GM18951 (cell line): ENCODE measurements around the gene SCUBE3.

Source experiments
- POLR2A ChIP-seq: IDR thresholded peaks from 4 replicates; pipeline ENCODE4 v1.6.1; 2011; ENCODE audit warnings: mild to moderate bottlenecking; ENCODE audit not compliant: insufficient read length, insufficient read depth; ENCODE audit errors: extremely low read depth
- in situ Hi-C: fragments of 300-500 bp; cut with MboI; formaldehyde crosslinking; loops from one replicate; pipeline ENCODE4 v1.12.0; 2022; ENCODE audit warnings: low sequenced_read_pairs, mixed read lengths, inconsistent platforms; ENCODE audit not compliant: unreplicated experiment

Gene SCUBE3

DNA sequence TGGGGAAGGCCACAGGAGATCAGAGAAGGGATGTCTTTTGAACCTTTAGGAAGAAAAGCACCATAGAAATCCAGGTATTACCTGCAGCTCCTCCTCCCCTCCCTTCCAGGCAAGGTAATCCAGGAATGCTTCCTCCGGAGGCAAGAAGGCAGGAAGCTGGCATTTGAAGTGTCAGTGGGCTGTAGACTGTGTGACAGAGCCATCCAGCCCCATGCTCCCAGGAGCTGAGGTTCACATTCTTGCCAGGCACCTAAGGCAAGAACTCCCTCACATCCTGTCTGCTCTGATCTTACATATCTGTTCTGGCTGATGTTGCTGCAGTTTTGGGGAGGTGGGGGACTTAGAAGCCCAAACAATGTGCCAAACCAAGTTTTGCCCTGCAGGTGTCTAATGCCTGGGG lies 27.8 kb upstream of the SCUBE3 start:
- in situ Hi-C loops: no loop called here
- TF ChIP-seq POLR2A: no peak

DNA sequence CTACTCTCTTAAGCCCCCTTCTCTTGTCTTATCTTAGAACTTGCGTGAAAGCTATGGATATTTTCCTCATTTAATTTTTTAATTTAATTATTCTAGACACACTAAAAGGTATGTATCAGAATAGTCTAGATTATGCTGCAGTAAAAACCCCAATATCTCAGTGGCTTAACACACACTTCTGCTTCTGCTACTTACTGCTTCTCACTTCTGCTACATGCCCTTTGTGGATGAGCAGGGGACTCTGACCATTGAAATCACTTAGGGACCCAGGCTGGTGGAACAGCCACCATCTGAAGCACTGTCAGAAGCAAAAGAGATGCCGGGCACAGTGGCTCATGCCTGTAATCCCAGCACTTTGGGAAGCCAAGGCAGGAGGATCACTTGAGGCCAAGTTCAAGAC lies 27.2 kb upstream of the SCUBE3 start:
- no peak for TF ChIP-seq POLR2A
- in situ Hi-C loops: no loop called here

DNA sequence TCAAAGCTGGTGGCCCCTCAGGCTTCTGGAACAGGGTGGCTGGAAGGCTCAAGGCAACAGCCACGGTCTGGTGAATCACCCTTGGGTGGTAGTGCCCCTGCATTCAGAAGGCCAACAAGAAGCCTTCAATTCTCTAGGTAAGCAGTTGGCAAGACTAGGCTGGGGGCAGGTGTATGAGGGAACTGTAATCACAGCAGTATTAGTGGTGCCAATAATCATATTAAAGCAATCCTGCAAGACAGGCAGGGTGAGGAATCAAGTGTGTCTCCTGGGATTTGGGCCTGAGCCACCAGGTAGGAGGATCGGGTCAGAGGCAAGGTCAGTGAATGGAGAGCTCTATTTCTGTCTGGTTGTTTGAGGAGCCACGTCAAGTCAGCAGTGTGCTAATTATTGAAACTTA lies 24.9 kb upstream of the SCUBE3 start:
- TF ChIP-seq POLR2A: no peak
- in situ Hi-C loops: no loop called here

DNA sequence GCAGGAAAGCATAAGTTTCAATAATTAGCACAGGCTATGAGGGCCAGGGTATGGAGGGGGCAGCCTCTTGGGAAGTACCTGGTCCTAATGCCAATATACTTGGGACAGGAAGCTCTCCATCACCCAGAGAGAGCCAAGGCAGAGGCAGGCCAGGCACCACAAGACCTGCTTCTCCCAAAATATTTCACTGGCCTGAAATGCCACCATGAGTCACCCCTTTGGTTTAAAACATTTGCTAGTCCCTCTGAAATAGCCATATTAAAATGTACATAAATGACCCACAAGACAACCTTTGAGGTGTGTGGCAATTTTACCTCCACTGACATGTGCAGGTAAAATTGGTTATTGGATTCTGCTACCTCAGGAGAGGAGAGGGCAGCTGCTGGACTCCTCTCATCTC lies 23.4 kb upstream of the SCUBE3 start:
- in situ Hi-C loops: no loop called here
- TF ChIP-seq POLR2A: no peak

DNA sequence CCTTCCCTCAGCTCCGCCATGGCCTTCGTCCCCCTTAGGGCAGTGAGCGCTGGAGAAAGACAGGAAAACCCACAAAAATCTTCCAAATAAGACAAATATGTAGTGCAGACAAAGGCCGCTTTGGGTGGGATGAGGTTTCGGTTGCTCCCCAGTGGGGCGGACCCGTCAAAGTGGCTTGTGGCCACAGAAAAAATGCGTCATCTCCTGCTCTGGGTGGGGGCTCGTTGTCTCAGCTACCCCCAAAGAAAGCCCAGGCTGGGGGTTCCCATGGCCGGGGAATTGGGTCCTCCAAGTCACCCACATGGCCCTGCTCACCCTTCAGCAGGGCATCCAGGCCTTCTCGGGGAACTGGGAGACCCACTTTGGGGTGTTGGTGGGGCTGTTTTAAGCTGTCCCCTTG lies 21.9 kb upstream of the SCUBE3 start:
- TF ChIP-seq POLR2A: no peak
- in situ Hi-C loops: no loop called here

DNA sequence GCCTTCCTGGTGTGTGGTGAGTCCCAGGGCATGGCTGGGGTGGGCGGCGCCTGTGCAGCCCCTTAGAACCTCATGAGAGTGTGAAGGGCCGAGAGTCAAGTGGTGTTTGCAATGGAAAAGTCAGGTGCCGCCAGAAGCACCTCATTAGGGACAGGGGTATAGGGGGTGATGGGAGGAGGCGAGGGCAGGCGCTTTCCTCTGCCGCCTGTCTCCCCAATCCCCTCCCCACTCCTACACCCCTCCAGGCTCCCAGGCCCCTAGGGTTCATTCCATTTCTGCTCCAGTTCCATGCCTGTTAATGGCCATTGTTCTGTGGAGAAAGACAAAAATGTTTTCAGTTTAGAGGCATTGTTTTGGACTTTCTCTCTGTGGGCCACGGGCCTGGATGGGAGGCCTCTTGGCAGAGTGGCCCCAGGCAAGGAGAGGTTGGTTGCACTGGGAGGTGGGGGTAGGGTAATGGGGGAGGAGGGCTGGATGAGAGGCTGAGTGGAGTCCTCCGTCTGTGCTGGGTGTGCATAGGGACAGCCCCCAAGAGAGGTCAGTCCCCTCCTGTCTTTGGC lies 21.4 kb upstream of the SCUBE3 start:
- in situ Hi-C loops: no loop called here
- no peak for TF ChIP-seq POLR2A

DNA sequence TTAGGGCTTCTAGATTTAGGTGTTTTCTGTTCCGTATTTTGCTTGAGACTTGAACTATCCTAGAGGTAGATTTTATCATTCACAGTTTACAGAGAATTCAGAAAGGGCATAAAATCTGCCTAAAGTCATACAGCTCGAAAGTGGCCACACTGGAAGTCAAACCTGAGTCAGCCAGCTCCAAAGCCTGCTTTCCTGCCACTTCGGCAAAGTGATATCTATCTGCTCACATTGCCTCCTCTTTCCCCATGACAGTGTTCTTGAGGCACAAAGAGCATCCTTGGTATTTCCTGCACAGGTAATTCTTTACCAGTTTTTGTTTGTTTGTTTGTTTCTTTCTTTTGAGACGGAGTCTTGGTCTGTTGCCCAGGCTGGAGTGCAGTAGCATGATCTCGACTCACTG lies 19.4 kb upstream of the SCUBE3 start:
- TF ChIP-seq POLR2A: no peak
- in situ Hi-C loops: no loop called here

DNA sequence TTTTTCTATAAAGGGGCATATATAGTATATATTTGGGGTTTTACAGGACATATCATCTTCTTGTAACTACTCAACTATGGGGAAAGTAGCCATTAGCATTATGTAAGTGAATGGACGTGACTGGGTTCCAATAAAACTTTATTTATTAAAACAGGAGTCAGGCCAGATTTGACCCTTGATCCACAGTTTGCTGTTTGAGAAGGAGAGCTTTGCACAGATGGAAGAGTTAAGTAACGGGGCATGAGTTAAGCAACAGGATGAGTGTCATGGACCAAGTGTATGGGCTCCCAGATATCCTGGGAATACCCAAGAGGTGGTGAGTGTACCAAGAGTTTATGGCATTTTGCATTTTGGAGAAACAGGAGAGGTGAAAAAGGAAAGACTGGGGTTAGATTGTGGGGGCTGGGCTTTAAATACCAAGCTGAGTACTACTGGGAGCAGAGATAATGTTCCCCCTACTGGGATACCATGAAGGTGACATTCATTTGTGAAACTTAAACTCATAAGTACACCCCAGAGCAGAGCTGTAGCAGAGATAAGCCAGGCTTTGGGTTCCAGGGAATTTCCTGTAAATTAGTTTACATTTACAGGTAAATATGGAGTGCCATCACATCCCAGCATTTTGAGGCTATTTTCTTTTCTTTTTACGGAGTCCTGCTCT lies 18.5 kb upstream of the SCUBE3 start:
- TF ChIP-seq POLR2A: no peak
- in situ Hi-C loops: no loop called here

DNA sequence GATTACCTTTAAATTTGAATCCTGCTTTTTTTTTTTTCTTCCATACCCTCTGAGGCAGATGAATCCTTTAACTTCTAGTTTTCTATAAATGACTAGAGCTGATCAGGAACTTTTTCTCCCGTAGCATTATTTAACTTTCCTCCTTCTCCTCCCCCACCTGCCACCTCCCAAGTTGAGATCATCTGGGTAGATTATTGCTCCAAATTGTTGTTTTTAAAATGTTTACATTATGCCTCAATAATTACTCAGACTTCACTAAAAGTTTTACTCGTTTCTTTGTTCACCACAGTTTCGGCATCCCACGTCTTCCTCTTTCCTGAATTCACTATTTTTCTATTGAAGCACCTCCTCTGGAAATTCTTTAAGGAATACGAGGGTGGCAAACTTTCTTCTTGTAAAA lies 16.6 kb upstream of the SCUBE3 start:
- TF ChIP-seq POLR2A: no peak
- in situ Hi-C loops: no loop called here

DNA sequence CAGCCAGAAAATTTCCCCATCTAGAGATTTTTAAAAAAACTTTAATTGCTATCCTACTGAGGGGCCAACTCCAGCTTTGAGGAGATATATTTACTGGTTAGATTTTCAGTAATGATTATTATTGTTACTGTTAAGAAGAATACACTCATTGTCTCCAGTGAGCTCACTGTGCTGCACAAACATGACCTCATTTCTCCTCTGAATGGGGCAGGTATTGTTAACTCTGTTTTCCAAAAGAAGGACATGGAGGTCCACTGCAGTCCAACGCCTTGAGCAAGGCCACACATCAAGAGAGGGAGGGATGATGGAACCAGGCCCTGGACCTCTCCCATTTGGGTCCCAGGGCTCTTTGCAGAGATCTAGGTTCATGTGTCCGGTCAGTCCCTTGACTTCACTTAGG lies 13.9 kb upstream of the SCUBE3 start:
- TF ChIP-seq POLR2A: no peak
- in situ Hi-C loops: no loop called here

DNA sequence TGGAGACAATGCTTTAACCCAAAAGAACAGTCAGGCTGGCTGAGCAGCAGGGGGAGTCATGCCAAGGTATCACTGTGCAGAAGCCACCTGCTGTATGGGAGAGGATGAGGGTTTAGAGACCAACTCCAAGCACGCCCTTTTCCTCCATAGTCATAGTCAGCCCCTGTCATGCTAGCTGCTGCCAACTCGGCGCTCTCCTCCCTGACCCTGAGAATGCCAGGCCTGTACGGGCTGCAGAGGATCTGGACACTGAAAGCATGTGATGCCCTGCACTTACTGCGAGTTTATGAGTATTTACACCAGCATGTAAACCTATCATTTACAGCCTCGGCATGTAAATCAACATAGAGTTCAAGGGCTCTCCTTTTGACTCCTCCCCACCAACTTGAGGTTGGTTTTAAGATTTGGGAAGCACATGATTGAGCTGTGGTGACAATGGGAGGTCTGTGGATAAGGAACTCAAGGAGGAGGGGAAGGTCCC lies 11.7 kb upstream of the SCUBE3 start:
- in situ Hi-C loops: no loop called here
- TF ChIP-seq POLR2A: no peak

DNA sequence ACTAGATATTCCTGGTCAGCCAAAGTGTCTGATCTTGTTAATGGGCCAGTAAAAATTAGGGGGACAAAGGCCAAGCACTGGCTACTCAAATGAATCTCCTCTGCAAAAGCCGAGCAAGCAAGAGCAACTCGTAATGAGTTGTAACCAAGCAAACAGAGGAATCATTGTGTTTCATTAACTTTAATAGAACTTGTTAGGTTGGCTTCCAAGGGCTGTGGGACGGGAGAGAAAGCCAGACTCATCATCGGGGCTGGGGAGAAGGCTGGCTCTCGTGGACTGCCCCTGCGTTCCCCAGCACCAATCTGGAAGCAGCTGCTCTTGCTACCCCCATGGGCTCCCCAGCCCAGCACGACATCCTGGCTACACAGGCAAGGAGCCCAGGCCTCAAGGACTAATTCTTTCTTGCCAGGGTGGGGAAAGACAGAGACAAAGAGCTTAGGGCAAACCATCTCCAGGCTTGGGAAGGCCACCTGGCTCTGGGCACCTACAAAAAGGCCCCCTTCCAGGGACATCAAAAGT lies 10.5 kb upstream of the SCUBE3 start:
- TF ChIP-seq POLR2A: no peak
- in situ Hi-C loops: no loop called here

DNA sequence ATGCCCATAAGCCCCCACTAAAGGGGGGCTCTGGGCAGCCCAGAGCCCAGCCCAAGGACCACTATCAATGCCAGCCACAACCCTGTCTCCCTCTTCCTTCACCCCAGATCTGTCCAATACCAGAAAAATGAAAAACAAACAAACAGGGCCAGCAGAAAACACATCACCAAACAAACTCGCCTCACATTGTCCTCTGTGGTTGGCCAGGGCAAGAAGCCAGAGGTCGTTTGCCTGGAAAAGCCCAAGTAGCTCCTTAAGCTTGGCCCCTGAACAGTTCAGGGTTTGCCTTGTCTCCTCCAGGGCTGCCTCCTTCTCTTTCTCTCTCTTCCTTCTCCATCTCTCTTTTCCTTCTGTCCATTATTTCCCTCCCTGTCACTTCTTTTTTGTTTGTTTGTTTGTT lies 10.1 kb upstream of the SCUBE3 start:
- in situ Hi-C loops: no loop called here
- no peak for TF ChIP-seq POLR2A

DNA sequence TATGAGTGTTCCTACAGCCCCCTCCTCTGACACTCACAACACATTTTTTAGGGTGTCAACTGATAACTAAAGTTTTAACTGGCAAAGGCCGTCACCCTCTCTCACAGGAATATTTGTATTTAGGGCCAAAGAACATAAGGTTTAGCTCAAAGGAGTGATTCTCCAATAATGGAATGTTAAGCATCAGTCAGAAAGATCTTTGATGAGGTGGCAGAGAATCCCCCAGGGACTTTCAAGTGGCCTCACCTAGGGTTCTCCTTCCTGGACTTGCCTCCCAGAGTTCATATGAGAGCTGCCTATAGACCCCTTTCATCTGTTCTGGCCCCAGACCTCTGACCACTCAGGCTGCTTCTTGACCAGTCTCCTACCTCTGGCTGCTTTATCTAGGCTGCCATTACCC lies 7.4 kb upstream of the SCUBE3 start:
- no peak for TF ChIP-seq POLR2A
- in situ Hi-C loops: no loop called here

DNA sequence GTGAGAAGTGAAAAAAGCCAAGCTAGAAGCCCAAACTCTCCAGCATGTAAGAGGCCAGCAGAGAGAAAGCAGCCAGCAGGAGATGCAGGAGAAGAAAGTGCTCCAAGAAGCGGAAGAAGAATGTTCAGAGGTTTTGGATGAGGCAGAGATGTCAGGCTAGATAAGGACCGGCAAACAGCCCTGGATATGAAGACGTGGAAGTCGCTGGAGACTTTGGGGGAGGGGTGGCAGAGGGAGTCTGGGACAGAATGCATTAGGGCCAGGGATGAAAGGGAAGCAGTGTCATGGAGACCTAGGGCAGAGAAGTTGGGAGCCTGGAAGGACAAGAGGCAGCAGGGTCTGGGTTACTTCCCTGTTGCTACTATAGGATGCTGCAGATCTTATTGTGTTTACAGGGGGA lies 5.3 kb upstream of the SCUBE3 start:
- in situ Hi-C loops: no loop called here
- TF ChIP-seq POLR2A: no peak

DNA sequence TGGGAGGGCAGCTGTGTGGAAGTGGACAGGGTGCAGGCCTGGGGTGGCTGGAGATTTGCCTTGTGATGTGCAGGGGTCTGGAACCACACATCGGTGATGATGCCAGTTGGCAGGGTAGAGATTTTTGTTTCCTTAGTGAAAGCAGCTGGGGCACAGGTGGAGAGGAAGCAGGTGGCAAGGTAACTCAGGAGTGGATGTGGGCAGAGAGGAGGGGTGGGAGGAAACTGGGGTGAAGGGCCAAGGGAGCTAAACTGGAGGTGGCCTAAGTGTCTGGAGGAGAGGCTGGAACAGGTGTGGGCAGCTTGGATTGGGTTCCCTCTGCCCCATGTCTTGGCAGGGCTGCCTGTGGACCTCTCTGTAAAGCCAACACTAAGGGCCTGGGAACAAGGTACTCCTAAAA lies 4.7 kb upstream of the SCUBE3 start:
- TF ChIP-seq POLR2A: no peak
- in situ Hi-C loops: no loop called here
